ENCODE data around the gene PSMD3. TPM values are rescaled to one million over a fixed set of nuclear protein-coding genes. Genes with fewer than 3 reads are reported as not detected.

Gene PSMD3
- total RNA-seq, 4 donors from 2014 or later = 211 to 364 (median 329) TPM

DNA sequence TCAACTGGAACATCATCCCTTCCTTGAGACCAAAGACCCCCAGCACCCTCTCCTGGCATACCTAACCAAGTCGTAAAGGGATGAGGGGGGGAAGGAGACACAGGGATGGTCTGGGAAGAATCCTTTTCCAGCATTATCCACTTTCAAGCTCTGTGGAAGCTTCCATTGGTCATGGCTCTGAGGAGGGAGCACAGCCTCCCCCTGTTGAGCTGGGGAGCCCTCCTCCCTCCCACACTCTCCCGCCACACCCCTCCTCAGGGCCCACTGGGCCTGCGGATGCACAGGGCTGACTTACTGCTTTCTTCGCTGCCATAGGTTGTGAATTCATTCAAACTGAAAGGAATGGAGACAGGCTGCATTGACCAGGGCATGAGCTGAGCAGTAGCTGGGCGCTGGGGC is 47.0 kb downstream of the PSMD3 start:
- DNase-seq (no peak), ATAC-seq (no peak)
- Histone ChIP-seq H3K27me3 (no peaks in the 10 kb centered on the region), H3K4me3 (no peak overlapping the region), H3K36me3 (peaks cover 0 to 75% of the 10 kb centered on the region in 2 donors), H3K9me3 (no peaks in the 10 kb centered on the region), H3K4me1 (peaks cover 46 to 53% of the 10 kb centered on the region in 2 donors), H3K27ac (peak overlapping the region; percentile 71 to 99 (median 94))
- intact Hi-C loops (cut with DNase I; ENCODE audit: low total_unique reads) = loop anchor here (1.0 kb wide), 1 partner anchor 14 kb away; no protein-coding TSS in a partner anchor
- in situ Hi-C loops (cut with MboI; ENCODE audit: low sequenced_read_pairs in 4 of 4) = loop anchor here in 1 of 4 donors (25.0 kb wide), 1 partner anchor 135 kb away; no protein-coding TSS in a partner anchor
- TF ChIP-seq POLR2A (IDR thresholded peaks at IDR 0.05) = no peak
- TF ChIP-seq, protein P1, sequence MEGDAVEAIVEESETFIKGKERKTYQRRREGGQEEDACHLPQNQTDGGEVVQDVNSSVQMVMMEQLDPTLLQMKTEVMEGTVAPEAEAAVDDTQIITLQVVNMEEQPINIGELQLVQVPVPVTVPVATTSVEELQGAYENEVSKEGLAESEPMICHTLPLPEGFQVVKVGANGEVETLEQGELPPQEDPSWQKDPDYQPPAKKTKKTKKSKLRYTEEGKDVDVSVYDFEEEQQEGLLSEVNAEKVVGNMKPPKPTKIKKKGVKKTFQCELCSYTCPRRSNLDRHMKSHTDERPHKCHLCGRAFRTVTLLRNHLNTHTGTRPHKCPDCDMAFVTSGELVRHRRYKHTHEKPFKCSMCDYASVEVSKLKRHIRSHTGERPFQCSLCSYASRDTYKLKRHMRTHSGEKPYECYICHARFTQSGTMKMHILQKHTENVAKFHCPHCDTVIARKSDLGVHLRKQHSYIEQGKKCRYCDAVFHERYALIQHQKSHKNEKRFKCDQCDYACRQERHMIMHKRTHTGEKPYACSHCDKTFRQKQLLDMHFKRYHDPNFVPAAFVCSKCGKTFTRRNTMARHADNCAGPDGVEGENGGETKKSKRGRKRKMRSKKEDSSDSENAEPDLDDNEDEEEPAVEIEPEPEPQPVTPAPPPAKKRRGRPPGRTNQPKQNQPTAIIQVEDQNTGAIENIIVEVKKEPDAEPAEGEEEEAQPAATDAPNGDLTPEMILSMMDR (IDR thresholded peaks at IDR 0.05 in 4 of 5, conservative IDR thresholded peaks at IDR 0.05 in 1 of 5) = no peak

DNA sequence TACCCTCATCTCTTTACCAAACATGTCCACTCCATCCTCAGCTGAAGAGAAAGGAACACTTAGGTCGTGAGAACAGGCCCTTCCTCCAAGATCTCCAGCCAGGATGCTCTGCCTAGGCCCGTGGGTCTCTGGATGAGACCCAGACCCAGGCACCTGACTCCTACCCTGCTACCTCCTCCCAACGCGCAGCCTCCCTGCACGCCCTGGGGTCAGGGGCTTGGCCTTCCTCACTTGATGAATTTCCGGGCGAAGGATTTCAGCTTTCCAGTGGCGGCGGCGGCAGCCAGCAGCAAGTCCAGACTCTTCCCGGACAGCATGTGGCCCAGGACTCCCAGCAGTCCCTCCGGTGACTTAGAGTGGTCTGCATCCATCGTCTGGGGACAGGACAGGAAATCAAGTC is 48.0 kb downstream of the PSMD3 start:
- Histone ChIP-seq H3K36me3 (peaks cover 0 to 85% of the 10 kb centered on the region in 2 donors), H3K4me1 (peaks cover 40 to 49% of the 10 kb centered on the region in 2 donors), H3K27me3 (no peaks in the 10 kb centered on the region), H3K9me3 (no peaks in the 10 kb centered on the region), H3K4me3 (no peak overlapping the region), H3K27ac (no peak overlapping the region)
- intact Hi-C loops (cut with DNase I; ENCODE audit: low total_unique reads) = no loop called here
- no peak for DNase-seq
- TF ChIP-seq, protein P1 (IDR thresholded peaks at IDR 0.05 in 4 of 5, conservative IDR thresholded peaks at IDR 0.05 in 1 of 5) = no peak
- no peak for TF ChIP-seq POLR2A (IDR thresholded peaks at IDR 0.05)
- in situ Hi-C loops (cut with MboI; ENCODE audit: low sequenced_read_pairs in 4 of 4) = loop anchor here in 1 of 4 donors (25.0 kb wide), 1 partner anchor 134 kb away; no protein-coding TSS in a partner anchor
- ATAC-seq = no peak

DNA sequence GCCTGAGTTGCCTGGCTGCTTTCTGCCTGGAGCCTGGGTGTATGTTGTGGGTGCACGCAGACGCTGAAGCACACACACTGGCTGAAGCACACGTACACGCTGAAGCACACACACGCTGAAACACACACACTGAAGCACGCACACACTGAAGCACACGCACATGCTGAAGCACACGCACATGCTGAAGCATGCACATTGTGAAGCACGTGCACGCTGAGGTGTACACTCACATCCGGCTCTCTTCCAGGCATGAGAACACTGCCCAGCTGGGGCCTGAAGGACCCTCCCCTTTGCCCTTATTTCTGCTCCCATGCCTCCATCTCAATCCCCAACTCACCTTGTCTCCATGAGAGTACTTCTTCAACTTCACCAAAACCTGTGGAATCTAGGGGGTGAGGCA is 51.1 kb downstream of the PSMD3 start:
- TF ChIP-seq, protein P1 (IDR thresholded peaks at IDR 0.05 in 4 of 5, conservative IDR thresholded peaks at IDR 0.05 in 1 of 5) = no peak
- TF ChIP-seq POLR2A (IDR thresholded peaks at IDR 0.05) = no peak
- in situ Hi-C loops (cut with MboI; ENCODE audit: low sequenced_read_pairs in 4 of 4) = loop anchor here in 1 of 4 donors (25.0 kb wide), 1 partner anchor 131 kb away; no protein-coding TSS in a partner anchor
- ATAC-seq = peak in 1 of 2 donors; percentile 23
- no peak for DNase-seq
- Histone ChIP-seq H3K4me3 (peak overlapping the region in 2 of 4 donors; percentile 19 to 27), H3K4me1 (peaks cover 25 to 38% of the 10 kb centered on the region in 2 donors), H3K9me3 (no peaks in the 10 kb centered on the region), H3K36me3 (peaks cover 0 to 89% of the 10 kb centered on the region in 2 donors), H3K27ac (peak overlapping the region; percentile 84 to 91 (median 86)), H3K27me3 (no peaks in the 10 kb centered on the region)
- intact Hi-C loops (cut with DNase I; ENCODE audit: low total_unique reads) = no loop called here

DNA sequence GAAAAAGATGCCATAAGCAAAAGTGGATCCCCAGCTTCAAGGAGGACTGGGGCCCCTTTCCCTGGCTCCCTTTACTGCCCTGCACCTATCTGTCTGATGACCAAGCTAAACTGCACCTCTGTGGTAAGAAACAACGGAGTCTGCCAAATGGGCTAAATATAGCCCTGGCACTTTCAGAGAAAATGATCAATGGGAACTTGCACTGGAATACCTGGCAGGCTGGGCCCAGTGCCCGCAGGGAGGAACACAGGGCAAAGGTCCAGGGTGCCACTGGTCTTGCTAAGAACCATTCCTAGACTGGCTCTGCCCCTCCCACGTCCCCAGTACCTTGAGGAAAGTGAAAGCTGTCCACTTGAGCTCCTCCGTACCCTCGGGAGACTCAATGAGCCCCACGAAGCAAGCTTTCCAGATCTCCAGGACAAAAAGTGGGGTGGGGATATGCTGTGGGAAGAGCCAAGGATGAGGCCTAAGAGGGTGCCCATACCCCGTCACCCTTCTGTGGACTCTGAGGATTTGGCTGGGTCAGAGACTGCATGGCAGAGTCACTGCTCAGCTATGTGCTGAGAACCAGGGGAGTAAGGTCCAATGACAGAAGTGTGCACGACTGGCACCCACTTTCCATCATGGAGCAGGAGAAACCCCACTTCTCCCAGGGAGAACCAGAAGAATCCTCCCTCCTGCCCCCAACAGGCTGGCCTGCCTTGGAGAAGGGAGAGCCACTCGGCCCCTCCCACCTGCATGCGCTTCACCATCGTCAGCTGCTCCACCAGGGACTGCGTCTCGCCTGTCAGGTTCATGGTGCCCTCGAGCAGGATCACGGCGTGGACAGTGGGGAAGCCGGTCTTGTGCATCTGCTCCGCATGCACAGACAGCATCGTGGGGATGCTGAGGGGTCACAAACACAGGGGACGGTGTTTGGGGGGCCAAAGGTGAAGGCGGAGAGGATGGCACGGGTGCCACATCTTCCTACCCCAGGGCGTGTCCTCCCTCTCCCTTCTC is 52.0 kb downstream of the PSMD3 start:
- TF ChIP-seq, protein P1 (IDR thresholded peaks at IDR 0.05 in 4 of 5, conservative IDR thresholded peaks at IDR 0.05 in 1 of 5) = no peak
- peak in 1 of 2 donors; percentile 19 for TF ChIP-seq POLR2A (IDR thresholded peaks at IDR 0.05)
- ATAC-seq = peak; percentile 88 to 93
- peak overlapping the region; percentile 84 to 91 (median 86) for H3K27ac ChIP-seq
- intact Hi-C loops (cut with DNase I; ENCODE audit: low total_unique reads) (no loop called here), in situ Hi-C loops (cut with MboI; ENCODE audit: low sequenced_read_pairs in 4 of 4) (loop anchor here in 1 of 4 donors (25.0 kb wide), 1 partner anchor 130 kb away; no protein-coding TSS in a partner anchor)
- no peaks in the 10 kb centered on the region for H3K27me3 ChIP-seq
- peak; percentile 68 to 85 for DNase-seq
- no peaks in the 10 kb centered on the region for H3K9me3 ChIP-seq
- H3K4me3 ChIP-seq = peak overlapping the region in 2 of 4 donors; percentile 19 to 27
- H3K4me1 ChIP-seq = peaks cover 19 to 35% of the 10 kb centered on the region in 2 donors
- peaks cover 0 to 84% of the 10 kb centered on the region in 2 donors for H3K36me3 ChIP-seq

Data from gastrocnemius medialis (tissue), 4 donors.